GM21825 (cell line): Measurements from ENCODE around the gene SELENOH.

ENCODE experiments used
- ATAC-seq: cut with Tn5 transposase; IDR thresholded peaks from one replicate; pipeline ENCODE4 v1.9.1; 2021; ENCODE audit warnings: mild to moderate bottlenecking, moderate library complexity; ENCODE audit not compliant: unreplicated experiment

SELENOH gene

GRCh38 chr11:57778318-57779037 lies 37.2 kb downstream of the SELENOH start:
- no peak for ATAC-seq

GRCh38 chr11:57779276-57779675 lies 38.0 kb downstream of the SELENOH start:
- no peak for ATAC-seq

- no peak for ATAC-seq
These were observed 40.2 kb downstream of the SELENOH start for GRCh38 chr11:57781529-57781943.

GRCh38 chr11:57785072-57785471 lies 43.8 kb downstream of the SELENOH start:
- no peak for ATAC-seq

- ATAC-seq: no peak
These were observed 45.1 kb downstream of the SELENOH start for GRCh38 chr11:57786436-57786835.

GRCh38 chr11:57787006-57787604 lies 45.8 kb downstream of the SELENOH start:
- ATAC-seq: no peak

GRCh38 chr11:57787920-57788702 lies 46.8 kb downstream of the SELENOH start:
- ATAC-seq: peak; percentile 46

- no peak for ATAC-seq
These were observed 47.4 kb downstream of the SELENOH start for GRCh38 chr11:57788703-57789088.

GRCh38 chr11:57791321-57792059 lies 50.2 kb downstream of the SELENOH start:
- no peak for ATAC-seq

- ATAC-seq: peak; percentile 77
These were observed 50.8 kb downstream of the SELENOH start for GRCh38 chr11:57792060-57792541.

GRCh38 chr11:57792870-57793269 lies 51.6 kb downstream of the SELENOH start:
- ATAC-seq: peak; percentile 36
